ENCODE data around the gene XXYLT1. TPM values are rescaled to one million over a fixed set of nuclear protein-coding genes. Genes with fewer than 3 reads are reported as not detected.
A peak's percentile ranks its signal among the peaks of the same experiment; 100 is the strongest.

XXYLT1 gene
- total and polyA plus RNA-seq, 10 donors, result 2.7 to 22.3 (median 9.5) TPM

DNA sequence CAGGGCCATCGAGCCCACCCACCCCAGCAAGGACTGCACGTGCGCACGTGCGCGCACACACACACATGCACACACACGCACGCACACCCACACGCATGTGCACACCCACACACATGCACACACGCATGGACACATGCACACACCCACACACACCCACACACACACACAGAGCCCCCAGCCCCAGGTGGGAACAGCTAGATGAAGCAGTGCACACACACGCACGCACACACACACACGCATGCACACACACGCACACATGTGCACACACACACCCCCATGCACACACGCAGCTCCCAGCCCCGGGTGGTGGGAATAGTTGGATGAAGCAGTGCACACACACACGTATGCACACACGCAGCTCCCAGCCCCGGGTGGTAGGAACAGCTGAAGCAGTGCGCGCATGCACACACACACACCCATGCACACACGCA, 158.6 kb downstream of the XXYLT1 start:
- Histone ChIP-seq H3K4me1 (peaks cover 0 to 17% (median 3%) of the 10 kb centered on the region in 6 donors), H3K4me3 (no peak overlapping the region), H3K27me3 (replicated peaks in 1 of 7) (no peaks in the 10 kb centered on the region), H3K36me3 (no peaks in the 10 kb centered on the region), H3K27ac (no peak overlapping the region), H3K9me3 (no peaks in the 10 kb centered on the region)
- intact Hi-C loops (cut with DNase I; ENCODE audit: low total_unique reads), result no loop called here
- 85 to 96% (median 91%) methylated on average over 11 to 22 of the region's 22 CpGs for WGBS, 5 donors
- TF ChIP-seq POLR2AphosphoS5 (IDR thresholded peaks at IDR 0.05) (no peak), POLR2A (IDR thresholded peaks at IDR 0.05) (no peak)
- TF ChIP-seq, protein P1, sequence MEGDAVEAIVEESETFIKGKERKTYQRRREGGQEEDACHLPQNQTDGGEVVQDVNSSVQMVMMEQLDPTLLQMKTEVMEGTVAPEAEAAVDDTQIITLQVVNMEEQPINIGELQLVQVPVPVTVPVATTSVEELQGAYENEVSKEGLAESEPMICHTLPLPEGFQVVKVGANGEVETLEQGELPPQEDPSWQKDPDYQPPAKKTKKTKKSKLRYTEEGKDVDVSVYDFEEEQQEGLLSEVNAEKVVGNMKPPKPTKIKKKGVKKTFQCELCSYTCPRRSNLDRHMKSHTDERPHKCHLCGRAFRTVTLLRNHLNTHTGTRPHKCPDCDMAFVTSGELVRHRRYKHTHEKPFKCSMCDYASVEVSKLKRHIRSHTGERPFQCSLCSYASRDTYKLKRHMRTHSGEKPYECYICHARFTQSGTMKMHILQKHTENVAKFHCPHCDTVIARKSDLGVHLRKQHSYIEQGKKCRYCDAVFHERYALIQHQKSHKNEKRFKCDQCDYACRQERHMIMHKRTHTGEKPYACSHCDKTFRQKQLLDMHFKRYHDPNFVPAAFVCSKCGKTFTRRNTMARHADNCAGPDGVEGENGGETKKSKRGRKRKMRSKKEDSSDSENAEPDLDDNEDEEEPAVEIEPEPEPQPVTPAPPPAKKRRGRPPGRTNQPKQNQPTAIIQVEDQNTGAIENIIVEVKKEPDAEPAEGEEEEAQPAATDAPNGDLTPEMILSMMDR (IDR thresholded peaks at IDR 0.05 in 8 of 11, conservative IDR thresholded peaks at IDR 0.05 in 3 of 11), result no peak
- no peak for DNase-seq

DNA sequence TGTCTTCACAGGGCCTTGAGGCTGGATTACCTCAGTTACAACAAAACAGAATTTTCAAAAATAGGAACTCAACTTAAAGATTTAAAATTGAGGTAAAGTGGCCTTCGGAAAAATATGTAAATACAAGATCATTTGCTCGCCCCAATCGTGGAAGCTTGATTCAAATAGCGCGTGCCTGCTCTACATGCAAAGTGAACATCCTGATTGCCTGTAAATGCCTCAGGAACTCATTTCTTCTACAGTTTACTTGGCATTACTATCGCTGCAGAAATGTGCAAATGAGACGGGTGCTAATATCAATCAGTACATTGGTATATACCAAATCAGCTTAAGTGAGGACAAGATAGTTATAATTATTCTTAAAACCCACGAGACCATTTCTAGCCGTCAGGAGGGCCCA, 159.2 kb downstream of the XXYLT1 start:
- Histone ChIP-seq H3K36me3 (no peaks in the 10 kb centered on the region), H3K4me1 (peaks cover 0 to 20% (median 6%) of the 10 kb centered on the region in 6 donors), H3K27me3 (replicated peaks in 1 of 7) (no peaks in the 10 kb centered on the region), H3K9me3 (no peaks in the 10 kb centered on the region), H3K4me3 (no peak overlapping the region), H3K27ac (peak overlapping the region in 2 of 8 donors; percentile 43 to 48)
- no peak for DNase-seq
- intact Hi-C loops (cut with DNase I; ENCODE audit: low total_unique reads), result no loop called here
- WGBS, 5 donors, result 88 to 95% (median 93%) methylated on average over 9 of the region's 9 CpGs
- TF ChIP-seq POLR2A (IDR thresholded peaks at IDR 0.05), result no peak
- no peak for TF ChIP-seq POLR2AphosphoS5 (IDR thresholded peaks at IDR 0.05)
- TF ChIP-seq, protein P1 (IDR thresholded peaks at IDR 0.05 in 8 of 11, conservative IDR thresholded peaks at IDR 0.05 in 3 of 11), result no peak

- 74 to 82% (median 79%) methylated on average over 9 of the region's 9 CpGs for WGBS, 5 donors
- Histone ChIP-seq H3K27me3 (replicated peaks in 1 of 7) (no peaks in the 10 kb centered on the region), H3K27ac (peak overlapping the region in 3 of 8 donors; percentile 17 to 48 (median 43)), H3K4me1 (peaks cover 0 to 25% (median 10%) of the 10 kb centered on the region in 6 donors), H3K9me3 (no peaks in the 10 kb centered on the region), H3K4me3 (no peak overlapping the region), H3K36me3 (no peaks in the 10 kb centered on the region)
- intact Hi-C loops (cut with DNase I; ENCODE audit: low total_unique reads), result no loop called here
- no peak for TF ChIP-seq POLR2A (IDR thresholded peaks at IDR 0.05)
- no peak for TF ChIP-seq POLR2AphosphoS5 (IDR thresholded peaks at IDR 0.05)
- TF ChIP-seq, protein P1 (IDR thresholded peaks at IDR 0.05 in 8 of 11, conservative IDR thresholded peaks at IDR 0.05 in 3 of 11), result no peak
- DNase-seq, result peak; percentile 38
Observed at GRCh38 chr3:195111319-195111705, 159.6 kb downstream of the XXYLT1 start.

GRCh38 chr3:195110647-195111318, 160.2 kb downstream of the XXYLT1 start:
- Histone ChIP-seq H3K27ac (peak overlapping the region in 3 of 8 donors; percentile 17 to 48 (median 43)), H3K4me3 (no peak overlapping the region), H3K27me3 (replicated peaks in 1 of 7) (no peaks in the 10 kb centered on the region), H3K4me1 (peaks cover 0 to 30% (median 14%) of the 10 kb centered on the region in 6 donors), H3K36me3 (no peaks in the 10 kb centered on the region), H3K9me3 (no peaks in the 10 kb centered on the region)
- peak; percentile 66 for DNase-seq
- intact Hi-C loops (cut with DNase I; ENCODE audit: low total_unique reads), result no loop called here
- WGBS, 5 donors, result 45 to 71% (median 58%) methylated on average over 14 of the region's 14 CpGs
- TF ChIP-seq, protein P1 (IDR thresholded peaks at IDR 0.05 in 8 of 11, conservative IDR thresholded peaks at IDR 0.05 in 3 of 11), result no peak
- peak in 2 of 3 donors; percentile 53 to 59 for TF ChIP-seq POLR2AphosphoS5 (IDR thresholded peaks at IDR 0.05)

All from spleen (tissue), 11 donors.